Panc1 (cell line): ENCODE data around the gene KTI12.
"Not testable (repeated sequence)": the region's sequence is repeated elsewhere in the genome, so short reads cannot be mapped to it uniquely, and the experiment has no call there.

Source experiments
- POLR2AphosphoS5 ChIP-seq: IDR thresholded peaks from 2 replicates; pipeline ENCODE4 v1.6.1; 2012; ENCODE audit warnings: mild to moderate bottlenecking, low read depth, low read length, moderate library complexity
- TCF7L2 ChIP-seq: IDR thresholded peaks from 2 replicates; pipeline ENCODE4 v1.6.1; 2011; ENCODE audit warnings: mild to moderate bottlenecking, low read depth, low read length, inconsistent platforms
- TF ChIP-seq, protein P1 (sequence below): fragments of 450-650 bp; IDR thresholded peaks from 2 replicates; pipeline ENCODE4 v1.5.1; 2017; ENCODE audit warnings: mild to moderate bottlenecking
- TF ChIP-seq, protein P2 (sequence below), 2 experiments: IDR thresholded peaks; 2 replicates each; pipeline ENCODE4 v1.6.1; 2011 to 2012; ENCODE audit warnings: low read depth in 2 of 2, control low read depth in 1 of 2, low read length in 1 of 2, mild to moderate bottlenecking in 1 of 2, moderate library complexity in 1 of 2; ENCODE audit not compliant: insufficient read depth in 1 of 2

DNA sequence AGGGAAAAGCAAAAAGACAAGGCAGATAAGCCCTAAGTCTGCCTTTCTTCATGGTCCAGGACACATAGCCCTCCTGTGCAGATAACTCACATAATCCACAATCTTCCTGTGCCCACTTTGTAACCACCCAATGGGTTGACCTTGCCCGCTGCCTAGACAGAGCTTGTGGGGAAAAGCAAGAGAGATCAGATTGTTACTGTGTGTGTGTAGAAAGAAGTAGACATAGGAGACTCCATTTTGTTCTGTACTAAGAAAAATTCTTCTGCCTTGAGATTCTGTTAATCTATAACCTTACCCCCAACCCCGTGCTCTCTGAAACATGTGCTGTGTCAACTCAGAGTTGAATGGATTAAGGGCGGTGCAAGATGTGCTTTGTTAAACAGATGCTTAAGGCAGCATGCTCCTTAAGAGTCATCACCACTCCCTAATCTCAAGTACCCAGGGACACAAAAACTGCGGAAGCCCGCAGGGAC lies 27.5 kb downstream of the KTI12 start:
- TF ChIP-seq, protein P1, sequence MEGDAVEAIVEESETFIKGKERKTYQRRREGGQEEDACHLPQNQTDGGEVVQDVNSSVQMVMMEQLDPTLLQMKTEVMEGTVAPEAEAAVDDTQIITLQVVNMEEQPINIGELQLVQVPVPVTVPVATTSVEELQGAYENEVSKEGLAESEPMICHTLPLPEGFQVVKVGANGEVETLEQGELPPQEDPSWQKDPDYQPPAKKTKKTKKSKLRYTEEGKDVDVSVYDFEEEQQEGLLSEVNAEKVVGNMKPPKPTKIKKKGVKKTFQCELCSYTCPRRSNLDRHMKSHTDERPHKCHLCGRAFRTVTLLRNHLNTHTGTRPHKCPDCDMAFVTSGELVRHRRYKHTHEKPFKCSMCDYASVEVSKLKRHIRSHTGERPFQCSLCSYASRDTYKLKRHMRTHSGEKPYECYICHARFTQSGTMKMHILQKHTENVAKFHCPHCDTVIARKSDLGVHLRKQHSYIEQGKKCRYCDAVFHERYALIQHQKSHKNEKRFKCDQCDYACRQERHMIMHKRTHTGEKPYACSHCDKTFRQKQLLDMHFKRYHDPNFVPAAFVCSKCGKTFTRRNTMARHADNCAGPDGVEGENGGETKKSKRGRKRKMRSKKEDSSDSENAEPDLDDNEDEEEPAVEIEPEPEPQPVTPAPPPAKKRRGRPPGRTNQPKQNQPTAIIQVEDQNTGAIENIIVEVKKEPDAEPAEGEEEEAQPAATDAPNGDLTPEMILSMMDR = not testable (repeated sequence)
- TF ChIP-seq, protein P2, sequence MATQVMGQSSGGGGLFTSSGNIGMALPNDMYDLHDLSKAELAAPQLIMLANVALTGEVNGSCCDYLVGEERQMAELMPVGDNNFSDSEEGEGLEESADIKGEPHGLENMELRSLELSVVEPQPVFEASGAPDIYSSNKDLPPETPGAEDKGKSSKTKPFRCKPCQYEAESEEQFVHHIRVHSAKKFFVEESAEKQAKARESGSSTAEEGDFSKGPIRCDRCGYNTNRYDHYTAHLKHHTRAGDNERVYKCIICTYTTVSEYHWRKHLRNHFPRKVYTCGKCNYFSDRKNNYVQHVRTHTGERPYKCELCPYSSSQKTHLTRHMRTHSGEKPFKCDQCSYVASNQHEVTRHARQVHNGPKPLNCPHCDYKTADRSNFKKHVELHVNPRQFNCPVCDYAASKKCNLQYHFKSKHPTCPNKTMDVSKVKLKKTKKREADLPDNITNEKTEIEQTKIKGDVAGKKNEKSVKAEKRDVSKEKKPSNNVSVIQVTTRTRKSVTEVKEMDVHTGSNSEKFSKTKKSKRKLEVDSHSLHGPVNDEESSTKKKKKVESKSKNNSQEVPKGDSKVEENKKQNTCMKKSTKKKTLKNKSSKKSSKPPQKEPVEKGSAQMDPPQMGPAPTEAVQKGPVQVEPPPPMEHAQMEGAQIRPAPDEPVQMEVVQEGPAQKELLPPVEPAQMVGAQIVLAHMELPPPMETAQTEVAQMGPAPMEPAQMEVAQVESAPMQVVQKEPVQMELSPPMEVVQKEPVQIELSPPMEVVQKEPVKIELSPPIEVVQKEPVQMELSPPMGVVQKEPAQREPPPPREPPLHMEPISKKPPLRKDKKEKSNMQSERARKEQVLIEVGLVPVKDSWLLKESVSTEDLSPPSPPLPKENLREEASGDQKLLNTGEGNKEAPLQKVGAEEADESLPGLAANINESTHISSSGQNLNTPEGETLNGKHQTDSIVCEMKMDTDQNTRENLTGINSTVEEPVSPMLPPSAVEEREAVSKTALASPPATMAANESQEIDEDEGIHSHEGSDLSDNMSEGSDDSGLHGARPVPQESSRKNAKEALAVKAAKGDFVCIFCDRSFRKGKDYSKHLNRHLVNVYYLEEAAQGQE (IDR thresholded peaks at IDR 0.05; ENCODE audit: insufficient read depth in 1 of 2, low read depth in 2 of 2, low read length in 1 of 2) = not testable (repeated sequence)
- TF ChIP-seq POLR2AphosphoS5, TCF7L2: not testable (repeated sequence)
